LNCaP clone FGC (cell line): Measurements from ENCODE around the gene LPP.

Experiments
- DNase-seq: peaks from one replicate; pipeline ENCODE4 v3.0.0-alpha.2; 2011; ENCODE audit warnings: low read depth
- H3K4me3 ChIP-seq: 2 replicates; pipeline ENCODE4 v1.5.1; 2011; ENCODE audit warnings: mild to moderate bottlenecking, low read depth, low read length, control low read depth
- TF ChIP-seq, protein P1 (sequence below): IDR thresholded peaks from 2 replicates; pipeline ENCODE4 v1.5.1; 2012; ENCODE audit warnings: mild to moderate bottlenecking; ENCODE audit not compliant: control insufficient read depth, insufficient read depth; ENCODE audit errors: extremely low read depth

LPP gene

DNA sequence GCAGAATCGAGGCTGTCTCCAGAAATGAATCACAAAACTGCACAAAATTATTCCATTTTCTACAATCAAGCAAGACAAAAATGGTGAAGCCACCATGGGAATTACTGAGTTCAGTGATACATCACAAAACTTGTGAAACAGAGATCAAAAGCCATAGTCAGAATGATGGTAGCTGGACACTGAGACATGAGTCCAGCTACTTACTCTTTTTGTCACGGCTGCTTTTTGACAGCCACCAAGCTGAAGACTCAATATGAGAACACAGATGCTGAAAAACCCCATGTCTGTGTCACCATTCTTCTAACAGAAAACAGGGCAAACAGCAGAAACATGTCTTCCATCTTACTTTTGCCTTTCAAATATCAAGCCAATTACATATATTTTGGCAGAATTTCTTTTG, 237.6 kb downstream of the LPP start:
- TF ChIP-seq, protein P1, sequence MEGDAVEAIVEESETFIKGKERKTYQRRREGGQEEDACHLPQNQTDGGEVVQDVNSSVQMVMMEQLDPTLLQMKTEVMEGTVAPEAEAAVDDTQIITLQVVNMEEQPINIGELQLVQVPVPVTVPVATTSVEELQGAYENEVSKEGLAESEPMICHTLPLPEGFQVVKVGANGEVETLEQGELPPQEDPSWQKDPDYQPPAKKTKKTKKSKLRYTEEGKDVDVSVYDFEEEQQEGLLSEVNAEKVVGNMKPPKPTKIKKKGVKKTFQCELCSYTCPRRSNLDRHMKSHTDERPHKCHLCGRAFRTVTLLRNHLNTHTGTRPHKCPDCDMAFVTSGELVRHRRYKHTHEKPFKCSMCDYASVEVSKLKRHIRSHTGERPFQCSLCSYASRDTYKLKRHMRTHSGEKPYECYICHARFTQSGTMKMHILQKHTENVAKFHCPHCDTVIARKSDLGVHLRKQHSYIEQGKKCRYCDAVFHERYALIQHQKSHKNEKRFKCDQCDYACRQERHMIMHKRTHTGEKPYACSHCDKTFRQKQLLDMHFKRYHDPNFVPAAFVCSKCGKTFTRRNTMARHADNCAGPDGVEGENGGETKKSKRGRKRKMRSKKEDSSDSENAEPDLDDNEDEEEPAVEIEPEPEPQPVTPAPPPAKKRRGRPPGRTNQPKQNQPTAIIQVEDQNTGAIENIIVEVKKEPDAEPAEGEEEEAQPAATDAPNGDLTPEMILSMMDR, result no peak
- DNase-seq, result no peak
- H3K4me3 ChIP-seq, result no peak overlapping the region

DNA sequence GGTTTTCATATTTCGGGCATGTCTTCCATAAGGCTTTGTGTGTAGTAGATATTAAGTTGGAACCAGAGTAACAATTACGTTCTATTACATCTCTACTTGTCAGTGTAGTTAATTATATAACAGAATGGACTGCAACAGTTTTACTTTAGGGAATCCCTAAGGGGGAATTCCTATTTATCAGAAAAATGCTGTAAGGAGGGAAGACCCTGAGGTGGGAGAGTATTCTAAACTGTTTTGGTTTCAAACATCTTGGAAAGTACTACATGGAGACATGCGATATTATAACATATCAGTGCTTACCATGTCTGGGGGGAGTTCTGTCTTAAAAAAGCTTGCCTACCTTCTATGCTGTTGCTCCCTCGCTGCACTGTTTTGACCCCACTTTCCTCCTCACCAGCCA, 238.1 kb downstream of the LPP start:
- no peak for DNase-seq
- H3K4me3 ChIP-seq, result no peak overlapping the region
- TF ChIP-seq, protein P1, result no peak

DNA sequence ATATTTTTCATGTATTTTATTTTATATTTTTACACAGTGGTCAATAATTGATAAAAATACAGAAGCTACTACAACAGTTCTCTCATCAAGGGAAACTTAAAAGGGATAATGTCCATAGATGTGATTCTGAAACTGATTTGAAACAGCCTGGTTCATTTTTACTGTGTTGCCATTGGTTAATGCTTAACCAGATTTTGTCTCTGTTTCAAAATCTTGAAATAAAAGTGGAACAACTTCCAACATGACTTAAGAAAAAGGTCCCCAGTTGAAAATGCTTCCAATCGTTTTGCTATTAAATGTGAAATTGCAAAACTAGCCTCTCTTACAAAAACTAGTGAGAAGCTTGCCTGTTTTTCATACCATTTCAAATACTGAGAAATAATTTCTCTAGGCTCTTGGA, 240.7 kb downstream of the LPP start:
- TF ChIP-seq, protein P1, result no peak
- no peak overlapping the region for H3K4me3 ChIP-seq
- DNase-seq, result no peak

DNA sequence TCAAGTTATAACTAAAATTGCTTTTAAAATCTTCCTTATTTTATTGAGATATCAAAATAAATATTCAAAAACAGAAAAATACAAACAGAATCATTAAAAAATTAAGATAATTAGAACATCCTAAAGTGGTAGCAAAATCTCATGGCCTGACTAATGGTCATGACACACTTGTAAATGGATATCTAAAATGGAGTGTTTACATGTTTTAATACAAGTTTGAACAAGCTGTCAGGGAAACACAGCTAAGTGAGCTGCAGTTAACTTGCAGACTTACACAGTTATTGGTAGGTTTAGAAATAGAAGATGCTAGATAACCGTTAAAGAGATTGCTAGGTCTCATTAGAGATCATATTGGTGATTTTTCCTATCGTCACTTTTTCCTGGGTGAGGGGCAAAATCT, 242.3 kb downstream of the LPP start:
- no peak for DNase-seq
- H3K4me3 ChIP-seq, result no peak overlapping the region
- TF ChIP-seq, protein P1, result no peak

DNA sequence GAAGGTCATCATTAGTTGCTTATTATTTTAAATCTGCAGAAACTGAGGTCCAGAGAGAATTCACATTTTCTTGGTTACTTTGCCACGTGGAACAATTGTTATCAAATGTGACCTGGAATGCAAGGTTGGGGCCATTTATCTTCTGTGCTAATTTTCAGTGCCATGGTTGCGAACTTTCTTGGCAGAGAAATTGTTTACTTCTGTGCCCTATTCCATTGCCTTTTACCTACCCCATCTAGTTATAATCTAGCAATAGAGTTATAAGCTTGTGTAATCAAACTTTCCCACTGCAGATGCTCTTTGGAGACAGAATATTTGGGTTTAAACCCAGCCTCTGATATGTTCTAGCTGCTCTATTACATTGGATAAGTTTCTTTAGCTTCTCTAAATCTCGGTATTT, 242.9 kb downstream of the LPP start:
- no peak overlapping the region for H3K4me3 ChIP-seq
- TF ChIP-seq, protein P1, result no peak
- DNase-seq, result no peak

DNA sequence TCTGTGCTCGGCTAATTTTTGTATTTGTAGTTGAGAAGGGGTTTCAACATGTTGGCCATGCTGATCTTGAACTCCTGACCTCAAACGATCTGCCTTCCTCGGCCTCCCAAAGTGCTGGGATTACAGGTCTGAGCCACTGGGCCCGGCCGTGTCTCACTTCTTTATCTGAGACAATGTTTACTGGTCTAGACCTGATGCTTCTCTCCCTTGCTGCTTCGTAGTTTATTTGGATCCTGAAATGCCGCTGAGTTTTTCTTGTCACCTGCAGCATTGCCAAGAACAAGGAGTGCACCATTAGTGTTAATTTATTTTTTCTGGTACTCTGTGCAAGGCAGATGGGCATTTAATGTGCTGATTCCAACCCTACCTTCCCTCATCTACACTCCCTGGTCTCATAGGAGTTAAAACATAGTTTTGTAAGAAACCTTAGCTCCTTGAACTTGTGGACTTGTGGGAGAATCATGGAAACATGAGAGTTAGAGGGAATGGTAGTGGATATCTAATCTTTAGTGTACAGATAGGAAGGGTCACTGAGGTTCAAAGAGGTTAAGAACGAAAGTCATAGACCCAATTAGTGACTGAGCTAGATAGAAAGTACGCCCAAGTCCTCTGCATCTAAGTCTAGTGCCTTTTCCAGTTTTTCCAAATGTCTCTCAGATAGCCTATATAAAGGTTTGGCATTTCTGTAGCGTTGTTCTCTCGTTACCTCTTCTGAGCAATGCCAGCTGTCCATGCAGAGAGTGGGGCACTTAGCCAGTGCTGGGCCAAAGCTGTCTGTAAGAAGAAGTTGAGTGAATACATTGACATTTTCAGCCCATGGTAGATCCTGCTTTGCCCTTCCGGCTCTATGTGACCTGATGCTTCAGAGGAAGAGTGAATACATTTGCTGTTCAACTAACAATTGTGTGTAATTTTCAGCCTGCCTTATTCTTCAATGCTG, 244.1 kb downstream of the LPP start:
- DNase-seq, result no peak
- TF ChIP-seq, protein P1, result no peak
- no peak overlapping the region for H3K4me3 ChIP-seq
